ENCODE data around the gene MYLIP.

The MYLIP gene

DNA sequence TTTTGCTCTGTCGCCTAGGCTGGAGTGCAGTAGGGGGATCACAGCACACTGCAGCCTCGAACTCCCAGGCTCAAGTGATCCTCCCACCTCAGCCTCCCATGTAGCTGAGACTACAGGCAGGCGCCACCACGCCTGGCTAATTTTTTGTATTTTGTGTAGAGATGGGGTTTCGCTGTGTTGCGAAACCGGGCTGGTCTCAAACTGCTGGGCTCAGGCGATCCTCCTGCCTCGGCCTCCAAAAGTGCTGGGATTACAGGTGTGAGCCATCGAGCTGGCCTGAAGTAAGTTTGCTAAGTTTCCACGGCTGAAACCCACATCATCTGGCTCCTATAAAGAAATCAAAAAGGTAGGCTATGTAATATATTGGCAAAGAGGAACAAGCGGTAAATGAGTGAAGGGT lies 1.4 kb upstream of the MYLIP start:
- TF ChIP-seq ZNF664 (tag by site-specific recombination; IDR thresholded peaks at IDR 0.05) (no peak), ZNF548 (tag by site-specific recombination; IDR thresholded peaks at IDR 0.05) (no peak), ZNF658 (tag by site-specific recombination; IDR thresholded peaks at IDR 0.05) (no peak), ZBTB17 (tag by site-specific recombination; IDR thresholded peaks at IDR 0.05) (no peak), ZNF433 (tag by site-specific recombination; IDR thresholded peaks at IDR 0.05; ENCODE audit: low read depth) (no peak), ZNF426 (tag by site-specific recombination; IDR thresholded peaks at IDR 0.05) (no peak), ZNF621 (tag by site-specific recombination; IDR thresholded peaks at IDR 0.05) (no peak)
- TF ChIP-seq, protein P1, sequence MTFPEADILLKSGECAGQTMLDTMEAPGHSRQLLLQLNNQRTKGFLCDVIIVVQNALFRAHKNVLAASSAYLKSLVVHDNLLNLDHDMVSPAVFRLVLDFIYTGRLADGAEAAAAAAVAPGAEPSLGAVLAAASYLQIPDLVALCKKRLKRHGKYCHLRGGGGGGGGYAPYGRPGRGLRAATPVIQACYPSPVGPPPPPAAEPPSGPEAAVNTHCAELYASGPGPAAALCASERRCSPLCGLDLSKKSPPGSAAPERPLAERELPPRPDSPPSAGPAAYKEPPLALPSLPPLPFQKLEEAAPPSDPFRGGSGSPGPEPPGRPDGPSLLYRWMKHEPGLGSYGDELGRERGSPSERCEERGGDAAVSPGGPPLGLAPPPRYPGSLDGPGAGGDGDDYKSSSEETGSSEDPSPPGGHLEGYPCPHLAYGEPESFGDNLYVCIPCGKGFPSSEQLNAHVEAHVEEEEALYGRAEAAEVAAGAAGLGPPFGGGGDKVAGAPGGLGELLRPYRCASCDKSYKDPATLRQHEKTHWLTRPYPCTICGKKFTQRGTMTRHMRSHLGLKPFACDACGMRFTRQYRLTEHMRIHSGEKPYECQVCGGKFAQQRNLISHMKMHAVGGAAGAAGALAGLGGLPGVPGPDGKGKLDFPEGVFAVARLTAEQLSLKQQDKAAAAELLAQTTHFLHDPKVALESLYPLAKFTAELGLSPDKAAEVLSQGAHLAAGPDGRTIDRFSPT (tag by site-specific recombination; IDR thresholded peaks at IDR 0.05): no peak
- H3K36me3 ChIP-seq (ENCODE audit: control insufficient read depth in 2 of 2, insufficient read depth in 1 of 2, low read length in 2 of 2): peaks cover 6 to 7% of the 10 kb centered on the region in 2 experiments; a peak in 2 of 3 replicates
- ChIA-PET CTCF (interaction anchor here (0.7 to 2.5 kb wide), 10 partner anchors 10 to 1840 kb away, joined by 3 to 9 read pairs (median 4); no protein-coding TSS in a partner anchor), POLR2A (interaction anchor here (2.1 kb wide), 1 partner anchor 179 kb away, joined by 23 read pairs; no protein-coding TSS in a partner anchor)
- H3K4me1 ChIP-seq (ENCODE audit: control insufficient read depth, insufficient read depth, low read length): peaks cover 7% of the 10 kb centered on the region; the same call in 1 of the 2 replicates
- no peak overlapping the region for H3K27ac ChIP-seq (ENCODE audit: extremely low read depth, low read depth, low read length)
- no peaks in the 10 kb centered on the region for H3K9me3 ChIP-seq (ENCODE audit: control insufficient read depth, insufficient read depth, low read depth, low read length)
- no peak overlapping the region for H3K4me3 ChIP-seq (ENCODE audit: low read depth, low read length)

DNA sequence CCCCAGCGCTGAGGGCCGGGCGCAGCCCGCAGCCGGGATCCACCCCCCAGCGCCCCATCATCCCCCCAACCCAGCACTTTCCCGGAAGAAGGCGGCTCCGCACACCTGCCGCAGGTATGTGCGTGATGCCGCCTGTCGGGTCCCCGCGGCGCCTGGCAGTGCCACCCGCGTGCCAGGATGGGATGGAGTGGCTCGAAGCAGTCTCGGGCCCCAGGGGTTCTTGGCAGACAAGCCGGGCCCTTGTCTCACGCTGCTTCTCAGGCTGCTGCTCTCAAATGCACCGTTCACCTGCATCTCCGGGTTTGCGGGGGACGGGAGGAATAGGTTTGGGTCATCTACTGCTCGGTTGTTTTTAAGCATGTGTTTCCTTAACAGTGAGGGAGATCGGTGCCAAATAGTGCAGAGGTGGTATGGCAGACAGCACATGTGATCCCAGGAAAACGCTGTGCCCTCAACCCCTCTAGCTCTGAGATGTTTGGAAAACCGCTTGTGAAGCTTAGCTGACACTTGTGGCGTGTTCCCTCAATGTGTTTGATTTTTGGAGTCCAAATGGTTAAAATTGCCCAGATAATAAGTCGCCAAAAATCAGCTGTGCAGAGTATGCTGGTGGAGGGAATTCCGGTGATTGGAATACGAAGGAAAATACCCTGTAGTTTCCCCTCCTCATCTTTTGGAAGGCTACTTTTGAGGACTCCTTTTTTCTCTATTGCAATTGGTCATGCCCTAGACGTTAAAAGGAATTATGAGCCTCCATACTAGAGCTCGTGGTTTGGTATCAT lies 926 bp downstream of the MYLIP start:
- H3K4me3 ChIP-seq (ENCODE audit: low read depth, low read length): peak overlapping the region; percentile 98
- POLR2A ChIA-PET: interaction anchor here (0.7 to 3.5 kb wide), 30 partner anchors 7 to 730 kb away, joined by 3 to 36 read pairs (median 5); partner anchors contain the start of genes DTNBP1 and GMPR
- peaks cover 6 to 28% of the 10 kb centered on the region in 2 experiments; a peak in 2 of 3 replicates for H3K36me3 ChIP-seq (ENCODE audit: control insufficient read depth in 2 of 2, insufficient read depth in 1 of 2, low read length in 2 of 2)
- peaks cover 22% of the 10 kb centered on the region for H3K4me1 ChIP-seq (ENCODE audit: control insufficient read depth, insufficient read depth, low read length)
- CTCF ChIA-PET: interaction anchor here (0.6 to 5.2 kb wide), 22 partner anchors 22 to 1970 kb away, joined by 3 to 33 read pairs (median 4); no protein-coding TSS in a partner anchor
- no peaks in the 10 kb centered on the region for H3K9me3 ChIP-seq (ENCODE audit: control insufficient read depth, insufficient read depth, low read depth, low read length)
- H3K27ac ChIP-seq (ENCODE audit: extremely low read depth, low read depth, low read length): peak overlapping the region; percentile 95
- TF ChIP-seq SCRT1 (tag by site-specific recombination; IDR thresholded peaks at IDR 0.05; ENCODE audit: borderline replicate concordance) (0 out of 2 replicates have a peak, but pooled peaks have one; percentile 27), GLIS2 (tag by site-specific recombination; IDR thresholded peaks at IDR 0.05) (peak; percentile 75), ZNF366 (tag by site-specific recombination; conservative IDR thresholded peaks at IDR 0.05) (no peak), ZNF792 (tag by site-specific recombination; IDR thresholded peaks at IDR 0.05) (no peak), ZNF561 (tag by site-specific recombination; IDR thresholded peaks at IDR 0.05; ENCODE audit: borderline replicate concordance) (no peak), ZNF426 (tag by site-specific recombination; IDR thresholded peaks at IDR 0.05) (no peak), ZNF600 (tag by site-specific recombination; IDR thresholded peaks at IDR 0.05) (peak; percentile 49; the same call in 1 of the 2 replicates), ZEB2 (tag by site-specific recombination; IDR thresholded peaks at IDR 0.05) (no peak), ZNF433 (tag by site-specific recombination; IDR thresholded peaks at IDR 0.05; ENCODE audit: low read depth) (no peak), ZSCAN16 (tag by site-specific recombination; IDR thresholded peaks at IDR 0.05) (no peak), ZNF501 (tag by site-specific recombination; IDR thresholded peaks at IDR 0.05) (no peak), ZNF701 (tag by site-specific recombination; IDR thresholded peaks at IDR 0.05) (no peak), ZNF138 (tag by site-specific recombination; IDR thresholded peaks at IDR 0.05; ENCODE audit: borderline replicate concordance) (no peak), IKZF3 (tag by site-specific recombination; IDR thresholded peaks at IDR 0.05) (no peak), SCRT2 (tag by site-specific recombination; IDR thresholded peaks at IDR 0.05) (peak; percentile 87), ZNF391 (tag by site-specific recombination; IDR thresholded peaks at IDR 0.05; ENCODE audit: borderline replicate concordance, low read depth) (no peak), ZIC2 (tag by site-specific recombination; IDR thresholded peaks at IDR 0.05) (peak; percentile 85), KLF10 (tag by site-specific recombination; IDR thresholded peaks at IDR 0.05) (no peak)
- TF ChIP-seq, protein P2, sequence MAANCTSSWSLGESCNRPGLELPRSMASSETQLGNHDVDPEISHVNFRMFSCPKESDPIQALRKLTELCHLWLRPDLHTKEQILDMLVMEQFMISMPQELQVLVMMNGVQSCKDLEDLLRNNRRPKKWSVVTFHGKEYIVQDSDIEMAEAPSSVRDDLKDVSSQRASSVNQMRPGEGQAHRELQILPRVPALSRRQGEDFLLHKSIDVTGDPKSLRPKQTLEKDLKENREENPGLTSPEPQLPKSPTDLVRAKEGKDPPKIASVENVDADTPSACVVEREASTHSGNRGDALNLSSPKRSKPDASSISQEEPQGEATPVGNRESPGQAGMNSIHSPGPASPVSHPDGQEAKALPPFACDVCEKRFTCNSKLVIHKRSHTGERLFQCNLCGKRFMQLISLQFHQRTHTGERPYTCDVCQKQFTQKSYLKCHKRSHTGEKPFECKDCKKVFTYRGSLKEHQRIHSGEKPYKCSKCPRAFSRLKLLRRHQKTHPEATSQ (tag by site-specific recombination; IDR thresholded peaks at IDR 0.05): no peak
- TF ChIP-seq, protein P3, sequence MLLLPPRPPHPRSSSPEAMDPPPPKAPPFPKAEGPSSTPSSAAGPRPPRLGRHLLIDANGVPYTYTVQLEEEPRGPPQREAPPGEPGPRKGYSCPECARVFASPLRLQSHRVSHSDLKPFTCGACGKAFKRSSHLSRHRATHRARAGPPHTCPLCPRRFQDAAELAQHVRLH (tag by site-specific recombination; IDR thresholded peaks at IDR 0.05): no peak
- TF ChIP-seq, protein P1 (tag by site-specific recombination; IDR thresholded peaks at IDR 0.05): peak; percentile 89
- TF ChIP-seq, protein P4, sequence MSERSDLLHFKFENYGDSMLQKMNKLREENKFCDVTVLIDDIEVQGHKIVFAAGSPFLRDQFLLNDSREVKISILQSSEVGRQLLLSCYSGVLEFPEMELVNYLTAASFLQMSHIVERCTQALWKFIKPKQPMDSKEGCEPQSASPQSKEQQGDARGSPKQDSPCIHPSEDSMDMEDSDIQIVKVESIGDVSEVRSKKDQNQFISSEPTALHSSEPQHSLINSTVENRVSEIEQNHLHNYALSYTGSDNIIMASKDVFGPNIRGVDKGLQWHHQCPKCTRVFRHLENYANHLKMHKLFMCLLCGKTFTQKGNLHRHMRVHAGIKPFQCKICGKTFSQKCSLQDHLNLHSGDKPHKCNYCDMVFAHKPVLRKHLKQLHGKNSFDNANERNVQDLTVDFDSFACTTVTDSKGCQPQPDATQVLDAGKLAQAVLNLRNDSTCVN (tag by site-specific recombination; optimal IDR thresholded peaks at IDR 0.05): peak; percentile 41
